ENCODE data around the gene CCDC61.

The CCDC61 gene

DNA sequence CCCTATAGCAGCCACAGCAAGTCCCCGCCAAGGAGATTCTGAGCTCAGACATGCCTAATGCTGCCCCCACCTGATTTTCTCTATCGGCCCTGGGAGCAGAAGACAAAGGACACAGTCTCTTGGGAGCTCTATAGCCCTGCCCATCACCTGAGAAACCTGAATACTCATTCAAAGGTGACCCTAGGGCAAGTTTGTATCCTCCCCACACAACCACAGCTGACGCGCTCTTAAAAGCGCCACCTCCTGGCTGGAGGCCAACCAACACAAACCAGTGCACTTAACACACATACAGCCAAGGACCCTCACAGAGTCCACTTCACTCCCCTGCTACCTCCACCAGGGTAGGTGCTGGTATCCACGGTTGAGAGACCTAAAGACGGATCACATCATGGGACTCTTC, 54.3 kb downstream of the CCDC61 start:
- no peak for FAIRE-seq

DNA sequence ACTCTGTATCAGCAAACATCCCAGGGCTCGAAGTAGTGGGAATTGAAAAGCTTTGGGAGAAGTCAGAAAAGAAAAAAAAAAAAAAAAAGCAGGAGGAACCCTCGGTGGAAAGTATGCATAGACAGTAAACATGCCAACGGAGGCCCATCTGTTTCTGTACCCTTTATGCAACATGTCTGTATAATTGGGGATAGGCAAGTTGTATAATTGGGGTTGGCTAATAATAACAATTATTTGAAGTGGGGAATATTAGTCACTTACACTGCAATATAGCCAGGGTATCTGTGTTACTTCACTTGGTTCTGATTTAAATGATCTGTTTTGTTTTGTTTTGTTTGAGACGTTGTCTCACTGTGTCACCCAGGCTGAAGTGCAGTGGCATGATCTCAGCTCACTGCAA, 57.6 kb downstream of the CCDC61 start:
- FAIRE-seq = no peak

GRCh38 chr19:46056536-46056935, 61.3 kb downstream of the CCDC61 start:
- FAIRE-seq = no peak

DNA sequence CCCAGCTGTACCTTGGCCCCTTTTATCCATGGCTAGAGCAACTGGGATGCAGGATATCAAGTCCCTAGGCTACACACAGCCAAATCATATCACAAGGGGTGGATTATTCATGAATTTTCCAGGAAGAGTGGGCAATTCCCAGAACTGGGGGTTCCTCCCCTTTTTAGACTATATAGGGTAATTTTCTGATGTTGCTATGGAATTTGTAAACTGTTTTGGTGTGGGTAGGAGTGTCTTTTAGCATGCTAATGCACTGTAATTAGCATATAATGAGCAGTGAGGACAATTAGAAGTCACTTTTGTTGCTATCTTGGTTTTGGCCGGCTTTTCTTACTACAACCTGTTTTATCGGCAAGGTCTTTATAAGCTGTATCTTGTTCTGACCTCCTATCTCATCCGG, 63.5 kb downstream of the CCDC61 start:
- no peak for FAIRE-seq

DNA sequence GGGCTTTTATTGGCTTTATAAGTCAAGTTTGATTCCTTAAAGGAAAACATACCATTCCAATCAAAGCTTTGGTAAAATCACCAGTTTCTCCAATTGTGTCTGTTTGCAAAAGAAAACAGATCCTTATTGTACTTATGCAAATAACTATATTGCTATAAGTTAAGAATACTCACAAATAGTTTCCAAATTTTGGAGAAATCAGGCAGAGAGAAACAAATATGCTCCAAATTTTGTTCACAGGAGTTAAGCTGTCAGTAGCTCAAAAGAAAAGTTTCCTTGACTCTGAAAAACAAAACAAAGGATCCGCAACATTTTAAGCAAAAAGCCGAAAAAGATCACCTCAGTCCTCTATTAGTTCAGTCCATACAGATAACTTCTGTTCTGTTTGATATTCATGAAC, 64.7 kb downstream of the CCDC61 start:
- no peak for FAIRE-seq

GRCh38 chr19:46063201-46063600, 67.9 kb downstream of the CCDC61 start:
- FAIRE-seq = no peak

GRCh38 chr19:46065486-46066071, 70.3 kb downstream of the CCDC61 start:
- no peak for FAIRE-seq

GRCh38 chr19:46066471-46066870, 71.2 kb downstream of the CCDC61 start:
- FAIRE-seq = no peak

GRCh38 chr19:46067691-46068090, 72.4 kb downstream of the CCDC61 start:
- FAIRE-seq = no peak

All from TTC549 (cell line).